ENCODE results near the gene S100A4.

Gene S100A4

DNA sequence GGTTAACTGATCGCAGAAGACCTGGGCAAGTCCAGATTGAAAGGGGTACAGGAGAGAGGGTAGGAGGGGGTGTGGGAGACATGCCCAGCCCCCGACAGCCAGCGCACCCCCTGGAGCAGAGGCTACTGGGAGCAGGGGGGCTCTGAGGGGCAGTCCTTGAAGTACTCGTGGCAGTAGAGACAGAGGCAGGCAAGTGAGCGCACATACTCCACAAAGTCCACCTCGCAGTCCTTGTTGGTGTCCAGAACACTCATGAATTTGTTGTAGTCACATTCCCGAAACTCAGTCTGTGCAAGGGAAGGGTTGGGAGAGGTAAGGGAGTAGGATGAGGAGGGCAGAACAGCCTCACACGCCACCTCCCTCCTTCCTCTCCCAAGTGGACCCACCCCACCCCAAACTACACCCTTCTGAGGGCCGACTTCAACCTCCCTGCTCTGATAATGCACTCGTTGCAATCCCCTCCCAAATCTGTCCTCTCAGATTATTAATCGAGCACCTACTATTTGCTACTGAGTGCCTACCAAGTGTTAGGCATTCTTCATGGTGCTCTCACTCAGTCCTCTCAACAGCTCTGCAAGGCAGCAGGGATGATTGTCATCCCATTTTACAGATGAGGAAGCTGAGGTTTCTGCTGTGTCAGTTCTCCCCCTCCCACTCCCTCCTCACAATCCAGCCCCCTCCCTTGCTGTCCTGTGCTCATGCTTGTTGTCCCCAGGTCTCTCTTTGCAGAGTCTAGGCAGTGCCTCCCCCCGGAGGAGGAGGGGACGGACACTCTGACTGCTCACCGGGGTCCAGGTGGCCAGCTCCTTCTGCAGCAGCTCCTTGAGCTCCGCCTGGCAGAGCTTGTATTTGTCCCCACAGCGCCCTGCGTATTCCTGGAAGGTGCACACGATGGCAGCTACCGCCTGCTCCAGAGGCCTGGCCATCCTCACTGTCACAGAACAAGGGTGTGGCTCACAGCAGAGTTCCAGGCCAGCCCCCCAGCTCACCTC is 2.2 kb upstream of the S100A4 start:
- no peak for DNase-seq (ENCODE audit: low read depth in 1 of 2, low spot score in 1 of 2)

DNA sequence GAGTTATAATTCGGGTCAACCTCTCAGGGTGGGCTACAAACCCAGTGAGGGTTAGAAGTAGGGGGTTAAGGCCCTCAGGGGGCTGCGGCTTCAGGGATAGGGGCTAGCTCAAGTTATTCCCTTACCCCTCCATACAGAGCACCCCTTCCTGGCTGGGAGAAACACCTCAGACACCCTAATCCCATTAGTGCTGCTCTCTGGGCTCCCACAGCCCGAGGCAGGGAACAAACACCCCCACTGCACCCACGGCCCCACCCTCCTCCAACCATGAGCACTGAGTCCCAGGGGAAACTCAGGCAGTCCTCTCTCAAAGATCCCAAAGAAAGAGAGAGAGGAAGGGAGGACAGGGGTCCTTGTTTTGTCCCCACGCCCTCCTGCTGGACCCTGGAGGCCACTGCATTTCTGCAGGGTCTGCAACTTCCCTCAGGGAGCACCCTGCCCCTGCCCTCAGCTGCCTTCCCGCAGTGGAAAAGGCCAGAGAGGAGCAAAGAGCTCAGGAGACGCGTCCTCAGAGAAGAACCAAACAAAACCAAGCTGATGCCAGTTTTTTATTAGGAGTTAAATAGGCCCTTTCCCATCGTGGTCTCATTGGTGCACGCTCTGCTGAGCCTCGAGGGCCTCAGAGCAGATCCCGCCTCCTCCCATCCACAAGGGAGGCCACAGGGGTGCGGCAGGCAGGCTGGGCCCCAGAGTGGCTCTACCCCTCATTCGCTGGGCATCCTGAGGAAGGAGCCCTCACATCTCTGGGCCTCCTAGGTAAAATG is 1.4 kb upstream of the S100A4 start:
- DNase-seq (ENCODE audit: low read depth in 1 of 2, low spot score in 1 of 2): no peak

DNA sequence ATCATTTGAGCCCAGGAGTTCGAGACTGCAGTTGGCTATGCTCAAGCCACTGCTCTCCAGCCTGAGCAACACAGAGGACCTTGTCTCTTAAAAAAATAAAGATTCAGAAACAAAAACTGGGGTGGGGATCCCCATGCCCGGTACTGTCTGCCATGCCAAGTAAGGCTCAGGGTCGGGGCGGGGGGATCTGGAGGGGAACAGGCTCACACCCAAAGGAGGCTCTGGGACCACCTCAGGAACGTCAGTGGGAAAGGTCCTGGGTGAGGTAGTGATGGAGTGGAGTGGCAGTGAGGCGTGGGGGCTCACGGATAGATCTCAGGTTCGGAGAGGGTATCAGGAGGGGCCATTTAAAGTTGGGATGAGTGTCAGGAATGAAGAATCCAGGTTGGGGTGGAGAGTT is 765 bp upstream of the S100A4 start:
- no peak for DNase-seq (ENCODE audit: low read depth in 1 of 2, low spot score in 1 of 2)

DNA sequence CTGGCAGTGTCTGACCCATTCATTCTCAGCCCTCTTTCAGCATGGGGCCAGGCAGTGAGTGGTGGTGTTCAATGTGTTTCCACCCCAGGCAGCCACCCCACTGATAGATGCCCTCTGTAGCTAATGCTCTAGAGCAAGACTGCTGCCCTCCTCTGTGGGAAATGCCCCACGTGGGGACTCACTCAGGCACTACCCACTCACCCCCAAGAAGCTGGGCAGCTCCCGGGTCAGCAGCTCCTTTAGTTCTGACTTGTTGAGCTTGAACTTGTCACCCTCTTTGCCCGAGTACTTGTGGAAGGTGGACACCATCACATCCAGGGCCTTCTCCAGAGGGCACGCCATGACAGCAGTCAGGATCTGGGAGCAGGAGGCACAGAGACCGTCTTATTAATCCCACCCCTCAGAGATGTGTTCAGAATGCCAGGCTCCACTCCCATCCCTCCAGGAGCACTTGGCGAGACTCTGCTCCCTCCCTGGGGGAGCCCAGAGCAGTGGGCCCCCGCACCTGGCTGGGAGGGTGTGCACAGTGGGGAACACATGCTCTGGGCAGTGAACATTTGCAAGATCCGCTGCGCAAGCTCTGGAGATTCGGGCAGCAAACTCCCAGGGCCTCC is 1.0 kb downstream of the S100A4 start:
- no peak for DNase-seq (ENCODE audit: low read depth in 1 of 2, low spot score in 1 of 2)

- no peak for DNase-seq (ENCODE audit: low read depth in 1 of 2, low spot score in 1 of 2)
These were observed 1.9 kb downstream of the S100A4 start for GRCh38 chr1:153543736-153544135.

- no peak for DNase-seq (ENCODE audit: low read depth in 1 of 2, low spot score in 1 of 2)
These were observed 2.5 kb downstream of the S100A4 start for GRCh38 chr1:153542956-153543711.

GRCh38 chr1:153541641-153542590 is 3.7 kb downstream of the S100A4 start:
- DNase-seq (ENCODE audit: low read depth in 1 of 2, low spot score in 1 of 2): no peak

- no peak for DNase-seq (ENCODE audit: low read depth in 1 of 2, low spot score in 1 of 2)
These were observed 4.9 kb downstream of the S100A4 start, which contains the start of gene S100A5 for GRCh38 chr1:153540394-153541361. TSS of gene S100A5 (minus strand) at chr1:153540934. CDS start at chr1:153540191, 743 bp downstream.

GRCh38 chr1:153539395-153540093 is 6.1 kb downstream of the S100A4 start:
- DNase-seq (ENCODE audit: low read depth in 1 of 2, low spot score in 1 of 2): no peak

GRCh38 chr1:153538315-153538821 is 7.2 kb downstream of the S100A4 start:
- DNase-seq (ENCODE audit: low read depth in 1 of 2, low spot score in 1 of 2): no peak

DNA sequence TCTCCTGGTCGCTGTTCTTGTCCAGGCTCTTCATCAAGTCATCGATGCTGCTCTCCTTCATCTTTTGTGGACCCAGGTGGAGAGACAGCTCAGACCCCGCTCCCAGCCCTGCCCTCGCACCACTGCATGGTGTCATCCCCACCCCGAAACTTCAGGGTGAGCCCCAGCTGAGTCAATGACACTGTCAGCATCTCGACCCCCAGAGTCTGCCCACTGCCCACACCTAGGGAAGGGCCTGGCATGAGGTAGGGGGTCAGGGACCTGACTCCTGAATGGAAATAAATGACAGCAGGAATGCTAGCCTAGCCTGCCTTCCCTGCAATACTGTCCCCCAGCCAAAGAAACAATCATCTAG is 8.3 kb downstream of the S100A4 start:
- no peak for DNase-seq (ENCODE audit: low read depth in 1 of 2, low spot score in 1 of 2)

DNA sequence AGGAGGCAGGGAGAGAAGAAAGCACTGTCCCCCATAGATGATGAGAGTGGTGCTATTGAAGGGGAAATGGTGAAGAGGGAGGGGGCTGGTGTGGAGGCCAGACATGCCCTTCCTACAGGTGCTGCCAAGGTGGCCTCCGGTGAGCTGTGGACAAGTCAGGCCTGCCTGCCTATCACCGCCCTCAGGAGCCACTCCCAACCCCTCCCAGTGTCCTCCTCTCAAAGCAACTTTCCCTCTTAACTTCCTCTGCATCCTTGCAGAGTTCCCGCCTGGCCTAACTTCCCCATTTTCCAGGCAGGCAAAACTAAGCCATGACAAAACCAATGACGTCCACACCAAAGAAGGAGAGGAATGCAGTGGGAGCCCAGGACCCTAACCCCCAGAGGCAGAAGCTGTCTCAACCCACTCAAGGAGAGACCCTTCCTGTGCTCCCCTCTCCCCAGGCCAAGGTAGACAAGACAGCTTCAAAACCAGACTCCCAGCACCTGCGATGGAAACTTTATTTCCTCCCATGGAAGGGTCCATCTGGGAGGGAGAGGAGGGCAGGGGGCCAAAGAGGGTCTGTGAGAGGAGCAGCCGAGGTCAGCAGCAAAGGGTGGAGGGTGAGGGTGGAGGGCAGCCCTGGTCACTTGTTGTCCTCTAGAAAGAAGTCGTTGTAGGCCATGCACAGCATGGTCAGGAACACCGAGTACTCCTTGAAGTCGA is 8.8 kb downstream of the S100A4 start:
- DNase-seq (ENCODE audit: low read depth in 1 of 2, low spot score in 1 of 2): no peak

DNA sequence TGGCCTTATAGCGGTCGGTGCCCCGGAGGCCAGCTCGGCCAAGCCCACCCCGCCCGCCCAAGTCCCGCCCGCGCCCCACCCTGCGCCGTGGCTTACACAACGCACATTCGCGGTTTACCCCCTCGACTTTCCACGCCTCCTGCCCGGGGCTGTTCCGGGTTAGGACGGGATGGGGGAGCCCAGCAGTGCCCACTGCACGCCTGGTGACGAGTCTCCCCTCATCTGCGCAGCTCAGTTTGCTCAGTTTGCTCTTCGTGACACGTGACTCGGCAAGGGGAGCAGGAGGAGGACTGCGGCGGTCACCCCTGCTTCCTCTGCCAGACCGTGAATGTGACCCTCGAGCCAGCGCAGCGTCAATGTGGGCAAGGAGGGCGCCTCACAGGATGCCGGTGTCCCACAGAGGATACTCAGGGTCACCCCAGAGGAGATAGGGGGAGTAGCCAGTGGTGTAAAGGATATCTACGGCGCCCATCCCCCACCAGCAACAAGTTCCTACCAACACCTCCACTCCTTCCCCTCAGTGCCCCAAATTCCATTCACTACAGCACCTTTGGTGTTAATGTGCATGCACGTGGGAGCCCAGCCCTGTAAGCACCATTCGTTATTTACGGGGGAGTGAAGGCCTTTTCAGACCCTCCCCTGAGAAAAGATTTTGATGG is 9.5 kb downstream of the S100A4 start:
- peak; percentile 65 to 69 for DNase-seq (ENCODE audit: low read depth in 1 of 2, low spot score in 1 of 2)

- DNase-seq (ENCODE audit: low read depth in 1 of 2, low spot score in 1 of 2): no peak
These were observed 10.2 kb downstream of the S100A4 start, which contains the start of gene S100A6 for GRCh38 chr1:153535242-153536011. TSS of gene S100A6 (minus strand) at chr1:153535991. CDS start at chr1:153535339, 652 bp downstream.

DNA sequence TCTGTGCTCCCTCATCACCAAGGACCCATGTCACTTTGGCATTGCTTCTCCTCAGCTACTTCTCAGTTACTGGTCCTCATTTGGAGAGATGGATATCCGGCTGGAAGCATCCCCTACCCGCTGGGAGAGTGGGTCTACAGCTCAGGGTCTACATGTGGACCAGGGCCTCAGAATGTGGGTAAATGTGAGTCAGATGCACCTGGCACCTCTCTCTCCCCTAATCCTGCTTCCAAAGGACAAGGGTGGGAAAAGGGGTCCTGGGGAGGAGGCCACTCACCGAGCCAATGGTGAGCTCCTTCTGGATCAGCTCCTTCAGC is 10.7 kb downstream of the S100A4 start:
- no peak for DNase-seq (ENCODE audit: low read depth in 1 of 2, low spot score in 1 of 2)

All from activated T-helper 1 cell treated with anti-CD3 and anti-CD28 coated beads, Interleukin-2, amount 50 U/mL, for 16 hours (primary cell).